Measurements from ENCODE around the gene ATF6.

GRCh38 chr1:161948435-161948834 lies 182.3 kb downstream of the ATF6 start:
- TF ChIP-seq EZH2 (IDR thresholded peaks at IDR 0.05) (no peak), POLR2AphosphoS5 (IDR thresholded peaks at IDR 0.05; ENCODE audit: borderline replicate concordance, low read depth, low read length) (no peak)
